Measurements from ENCODE around the gene PTPA.

- TF ChIP-seq ELF4 (IDR thresholded peaks at IDR 0.05) (no peak), ZNF384 (IDR thresholded peaks at IDR 0.05) (no peak), CTBP1 (IDR thresholded peaks at IDR 0.05; ENCODE audit: borderline replicate concordance) (no peak), FOXA1 (IDR thresholded peaks at IDR 0.05) (no peak), TARDBP (IDR thresholded peaks at IDR 0.05) (no peak), FOXK2 (IDR thresholded peaks at IDR 0.05) (no peak), SP1 (IDR thresholded peaks at IDR 0.05) (no peak), HDGF (IDR thresholded peaks at IDR 0.05; ENCODE audit: borderline replicate concordance) (no peak)
Observed at GRCh38 chr9:129150672-129151211, 39.5 kb downstream of the PTPA start.
